Measurements from ENCODE around the gene KLHL34. TPM values are rescaled to one million over a fixed set of nuclear protein-coding genes. Genes with fewer than 3 reads are reported as not detected.

Gene KLHL34
- total and polyA plus RNA-seq, 2 experiments from 2014 or later = 0.81 to 1.1 TPM

GRCh38 chrX:21639775-21640174 is 18.4 kb downstream of the KLHL34 start:
- Histone ChIP-seq H3K27me3 (ENCODE audit: insufficient read depth) (no peaks in the 10 kb centered on the region), H3K4me3 (no peak overlapping the region), H3K79me2 (replicated peaks; ENCODE audit: insufficient read depth) (no peaks in the 10 kb centered on the region), H3K4me2 (no peak overlapping the region), H3F3A (replicated peaks; ENCODE audit: low read depth) (no peaks in the 10 kb centered on the region), H4K20me1 (replicated peaks; ENCODE audit: insufficient read depth) (no peaks in the 10 kb centered on the region), H3K36me3 (ENCODE audit: insufficient read depth) (no peaks in the 10 kb centered on the region), H3K4me1 (ENCODE audit: insufficient read depth) (peaks cover 6% of the 10 kb centered on the region; the same call in 1 of the 2 replicates), H3K9me2 (ENCODE audit: insufficient read depth) (no peaks in the 10 kb centered on the region), H3K27ac (ENCODE audit: low read depth) (no peak overlapping the region), H2AFZ (no peak overlapping the region)
- DNase-seq (ENCODE audit: low spot score) (peak; percentile 7), ATAC-seq (peak; percentile 58)
- H3K9me3 Mint-ChIP-seq = no peaks in the 10 kb centered on the region
- H3K36me3 Mint-ChIP-seq (ENCODE audit: low read depth) = no peaks in the 10 kb centered on the region
- H3K4me1 Mint-ChIP-seq = peaks cover 2% of the 10 kb centered on the region; the same call in 2 of the 3 replicates
- H3K27me3 Mint-ChIP-seq (ENCODE audit: insufficient read depth, low read depth, poor library complexity) = no peaks in the 10 kb centered on the region
- no peak overlapping the region for H3K27ac Mint-ChIP-seq
- H3K4me3 Mint-ChIP-seq = no peak overlapping the region
- no peak for TF ChIP-seq ZNF331 (CRISPR knock-in tag; IDR thresholded peaks at IDR 0.05; ENCODE audit: low read depth)
- no peak for TF ChIP-seq ZNF462 (CRISPR knock-in tag; IDR thresholded peaks at IDR 0.05)
- TF ChIP-seq CTCF (conservative IDR thresholded peaks at IDR 0.05; ENCODE audit: low read depth in 2 of 2) = no peak
- no peak for TF ChIP-seq EZH2phosphoT487 (IDR thresholded peaks at IDR 0.05; ENCODE audit: unreplicated experiment)
